A673 (cell line): Measurements from ENCODE around the gene FRAS1. TPM values are rescaled to one million over a fixed set of nuclear protein-coding genes. Genes with fewer than 3 reads are reported as not detected.

Source experiments
- BruUV-seq: library from RNA; stranded (reverse); fragments of 400-500 nt; replicated peaks from 2 replicates; lab custom pipeline; 2021; lab: Mats Ljungman, UMichigan
- CTCF ChIA-PET: fragments of 300-600 bp; sonication (Branson Sonifier 250); formaldehyde crosslinking; loops from one replicate; lab custom pipeline; 2022; ENCODE audit warnings: antibody characterized with exemption; lab: Charles Lee
- POLR2A ChIA-PET: fragments of 300-600 bp; sonication (Branson Sonifier 250); formaldehyde crosslinking; loops from one replicate; lab custom pipeline; 2022; ENCODE audit warnings: antibody characterized with exemption; ENCODE audit not compliant: low non-redundant PET; lab: Charles Lee
- DNase-seq: peaks from one replicate; pipeline ENCODE4 v3.0.0-alpha.2; 2015; ENCODE audit warnings: low spot score
- H3K27ac ChIP-seq: fragments of 200-600 bp; sonication (generic); 2 replicates; pipeline ENCODE4 v1.5.1; 2016; ENCODE audit warnings: mixed run types, low read depth, mild to moderate bottlenecking, mixed read lengths, antibody characterized with exemption, low read length; ENCODE audit not compliant: poor library complexity, severe bottlenecking
- H3K27me3 ChIP-seq: fragments of 200-600 bp; sonication (generic); replicated peaks from 2 replicates; pipeline ENCODE4 v1.6.1; 2017; ENCODE audit warnings: mixed run types, low read depth, mild to moderate bottlenecking, mixed read lengths, antibody characterized with exemption, low read length; ENCODE audit not compliant: insufficient read depth, poor library complexity
- H3K36me3 ChIP-seq: fragments of 200-600 bp; sonication (generic); 2 replicates; pipeline ENCODE4 v1.6.1; 2016; ENCODE audit warnings: mixed run types, mild to moderate bottlenecking, mixed read lengths, antibody characterized with exemption, low read length; ENCODE audit not compliant: insufficient read depth, poor library complexity, severe bottlenecking
- H3K4me1 ChIP-seq: fragments of 200-600 bp; sonication (generic); 2 replicates; pipeline ENCODE4 v1.6.1; 2017; ENCODE audit warnings: mixed run types, mild to moderate bottlenecking, mixed read lengths, antibody characterized with exemption, low read length; ENCODE audit not compliant: insufficient read depth, poor library complexity, severe bottlenecking
- H3K4me3 ChIP-seq: fragments of 200-600 bp; sonication (generic); 2 replicates; pipeline ENCODE4 v1.5.1; 2016; ENCODE audit warnings: low read depth, mixed run types, mild to moderate bottlenecking, mixed read lengths, low read length; ENCODE audit not compliant: poor library complexity, severe bottlenecking
- H3K9me3 ChIP-seq: fragments of 200-600 bp; sonication (generic); 2 replicates; pipeline ENCODE4 v1.6.1; 2016; ENCODE audit warnings: mixed run types, low read depth, mild to moderate bottlenecking, mixed read lengths, antibody characterized with exemption, low read length; ENCODE audit not compliant: poor library complexity, severe bottlenecking
- CTCF ChIP-seq: fragments of 300-800, 200-600 bp; sonication (generic); conservative IDR thresholded peaks from 2 replicates; pipeline ENCODE4 v1.5.1; 2017; ENCODE audit warnings: low read depth, mild to moderate bottlenecking, antibody characterized with exemption, low read length, moderate library complexity, mixed read lengths
- EZH2 ChIP-seq: fragments of 200-600 bp; sonication (generic); IDR thresholded peaks from 2 replicates; pipeline ENCODE4 v1.6.1; 2017; ENCODE audit warnings: borderline replicate concordance, low read depth, mild to moderate bottlenecking, mixed read lengths, antibody characterized with exemption, low read length; ENCODE audit not compliant: poor library complexity, severe bottlenecking
- intact Hi-C: fragments of 100-400 bp; cut with micrococcal nuclease; formaldehyde crosslinking; loops from one replicate; pipeline ENCODE4 v1.10.0; 2022; ENCODE audit not compliant: unreplicated experiment
- total RNA-seq: library from RNA; stranded (reverse); gene quantifications from 2 replicates; pipeline ENCODE4 v1.2.3, GENCODE V29; 2021

Gene FRAS1
- total RNA-seq, 1 experiment from 2014 or later: 0.06 TPM

GRCh38 chr4:78377555-78377954, 320.4 kb downstream of the FRAS1 start:
- CTCF ChIA-PET: no interaction called here

GRCh38 chr4:78379040-78379439, 321.9 kb downstream of the FRAS1 start:
- no peak for DNase-seq
- Histone ChIP-seq H3K9me3 (no peaks in the 10 kb centered on the region), H3K27me3 (no peaks in the 10 kb centered on the region), H3K4me3 (no peak overlapping the region), H3K36me3 (no peaks in the 10 kb centered on the region), H3K4me1 (no peaks in the 10 kb centered on the region), H3K27ac (no peak overlapping the region)
- BruUV-seq: no TSS peak
- POLR2A ChIA-PET: no interaction called here
- CTCF ChIA-PET: no interaction called here
- TF ChIP-seq CTCF (no peak), EZH2 (no peak)
- intact Hi-C loops: no loop called here

More at GRCh38 chr4:78377555-78377954, 320.4 kb downstream of the FRAS1 start:
- Histone ChIP-seq H3K9me3 (no peaks in the 10 kb centered on the region), H3K27me3 (no peaks in the 10 kb centered on the region), H3K27ac (no peak overlapping the region), H3K4me1 (no peaks in the 10 kb centered on the region), H3K36me3 (no peaks in the 10 kb centered on the region), H3K4me3 (no peak overlapping the region)
- TF ChIP-seq EZH2: no peak
- TF ChIP-seq CTCF: no peak
- BruUV-seq: no TSS peak
- intact Hi-C loops: no loop called here
- POLR2A ChIA-PET: no interaction called here
- DNase-seq: no peak

GRCh38 chr4:78379991-78380729, 323.0 kb downstream of the FRAS1 start:
- CTCF ChIA-PET: no interaction called here
- H3K4me1 ChIP-seq: no peaks in the 10 kb centered on the region
- H3K4me3 ChIP-seq: no peak overlapping the region
- no peaks in the 10 kb centered on the region for H3K27me3 ChIP-seq
- DNase-seq: no peak
- no peaks in the 10 kb centered on the region for H3K9me3 ChIP-seq
- intact Hi-C loops: no loop called here
- no peaks in the 10 kb centered on the region for H3K36me3 ChIP-seq
- no TSS peak for BruUV-seq
- no peak for TF ChIP-seq CTCF
- TF ChIP-seq EZH2: no peak
- no peak overlapping the region for H3K27ac ChIP-seq
- POLR2A ChIA-PET: no interaction called here
